ENCODE measurements around the gene USP47. TPM values are rescaled to one million over a fixed set of nuclear protein-coding genes. Genes with fewer than 3 reads are reported as not detected.
A peak's percentile ranks its signal among the peaks of the same experiment; 100 is the strongest.

USP47 gene
- total and polyA plus RNA-seq, 9 of the 15 experiments (the other 6 are each of a cell fraction or from before 2014, with no cell fraction given), result 13.1 to 63.6 (median 34.7) TPM

- TF ChIP-seq PREB (CRISPR knock-in tag; IDR thresholded peaks at IDR 0.05), result no peak
- no peak for TF ChIP-seq CAMTA2 (CRISPR knock-in tag; conservative IDR thresholded peaks at IDR 0.05)
Observed at GRCh38 chr11:11808992-11809615, 32.7 kb upstream of the USP47 start (continued).

GRCh38 chr11:11810764-11811726 is 30.7 kb upstream of the USP47 start:
- intact Hi-C loops (cut with micrococcal nuclease), result no loop called here
- peak; percentile 96 for ATAC-seq
- CTCF ChIA-PET (ENCODE audit: low intra/inter-chr PET ratio), result no interaction called here
- 24% methylated on average over 30 of the region's 35 CpGs for WGBS (ENCODE audit: insufficient coverage, low coverage, missing lambda C conversion rate)
- Histone ChIP-seq H3K27me3 (ENCODE audit: control insufficient read depth in 2 of 2, insufficient read depth in 2 of 2, low read length in 2 of 2) (no peaks in the 10 kb centered on the region), H3K27ac (ENCODE audit: extremely low read depth, low read depth, low read length) (peak overlapping the region; percentile 65), H2AFZ (ENCODE audit: low read depth, low read length) (peak overlapping the region; percentile 92), H3K36me3 (ENCODE audit: control insufficient read depth, insufficient read depth, low read length) (no peaks in the 10 kb centered on the region), H3K9me1 (ENCODE audit: control insufficient read depth, insufficient read depth, low read length) (no peaks in the 10 kb centered on the region), H3K4me2 (ENCODE audit: insufficient read depth, low read length) (peak overlapping the region; percentile 90), H4K20me1 (replicated peaks; ENCODE audit: control insufficient read depth, insufficient read depth, low read length) (no peaks in the 10 kb centered on the region), H3K4me1 (replicated peaks in 1 of 2; ENCODE audit: control insufficient read depth in 2 of 2, insufficient read depth in 2 of 2, low read length in 2 of 2) (peaks cover 8 to 24% of the 10 kb centered on the region in 2 experiments), H3K4me3 (peak overlapping the region; percentile 44), H3K9ac (ENCODE audit: insufficient read depth in 1 of 2, low read depth in 2 of 2, low read length in 2 of 2) (peak overlapping the region; percentile 61 to 74), H3K79me2 (ENCODE audit: control insufficient read depth, insufficient read depth, low read length) (no peaks in the 10 kb centered on the region), H3K9me3 (replicated peaks; ENCODE audit: control insufficient read depth, insufficient read depth, low read depth, low read length) (no peaks in the 10 kb centered on the region)
- in situ Hi-C loops (cut with MboI), result loop anchor here (10.0 kb wide), 1 partner anchor 474 kb away; no protein-coding TSS in a partner anchor
- BruUV-seq (replicated peaks), result TSS peak; percentile 56
- peak; percentile 49 for FAIRE-seq
- POLR2A ChIA-PET, result interaction anchor here (0.6 to 2.3 kb wide), 11 partner anchors 9 to 1002 kb away, joined by 3 to 14 read pairs (median 3); partner anchors contain the start of genes EIF4G2 and USP47
- peak; percentile 92 to 97 (median 94) for DNase-seq (ENCODE audit: extremely low read depth in 1 of 4, low spot score in 3 of 4)
- no peak for TF ChIP-seq HMG20B (CRISPR knock-in tag; IDR thresholded peaks at IDR 0.05)
- no peak for TF ChIP-seq HDAC3 (IDR thresholded peaks at IDR 0.05; ENCODE audit: borderline replicate concordance, partially characterized antibody)
- no peak for TF ChIP-seq KLF6 (CRISPR knock-in tag; IDR thresholded peaks at IDR 0.05; ENCODE audit: borderline replicate concordance)
- TF ChIP-seq E2F4 (CRISPR knock-in tag; IDR thresholded peaks at IDR 0.05; ENCODE audit: low read depth), result no peak
- TF ChIP-seq MCM5 (IDR thresholded peaks at IDR 0.05; ENCODE audit: low read depth), result no peak
- no peak for TF ChIP-seq U2AF2 (optimal IDR thresholded peaks at IDR 0.05; ENCODE audit: low read depth, low read length)
- peak in 1 of 2 experiments; percentile 64; a peak in 1 of 3 replicates for TF ChIP-seq CBX3 (IDR thresholded peaks at IDR 0.05; ENCODE audit: borderline replicate concordance in 1 of 2, low read length in 2 of 2)
- no peak for TF ChIP-seq ETS2 (tag; IDR thresholded peaks at IDR 0.05; ENCODE audit: borderline replicate concordance, poor library complexity, severe bottlenecking)
- no peak for TF ChIP-seq MCM2 (IDR thresholded peaks at IDR 0.05; ENCODE audit: low read depth)
- no peak for TF ChIP-seq TBL1XR1 (IDR thresholded peaks at IDR 0.05; ENCODE audit: low read length in 2 of 2)
- TF ChIP-seq TEAD1 (CRISPR knock-in tag; IDR thresholded peaks at IDR 0.05), result no peak
- TF ChIP-seq ZNF184 (CRISPR knock-in tag; IDR thresholded peaks at IDR 0.05), result no peak
